PC-3 (cell line): Measurements from ENCODE around the gene SAE1.

Source experiments
- CTCF ChIP-seq: fragments of 300-600 bp; sonication (generic); conservative IDR thresholded peaks from 2 replicates; pipeline ENCODE4 v1.5.1; 2017; ENCODE audit warnings: antibody characterized with exemption, low read depth, mild to moderate bottlenecking, low read length
- EZH2 ChIP-seq: fragments of 300-600 bp; sonication (generic); IDR thresholded peaks from one replicate; pipeline ENCODE4 v1.6.1; 2017; ENCODE audit warnings: antibody characterized with exemption, mild to moderate bottlenecking, low read length; ENCODE audit not compliant: unreplicated experiment

GRCh38 chr19:47232422-47233211, 102.0 kb downstream of the SAE1 start:
- no peak for TF ChIP-seq CTCF
- TF ChIP-seq EZH2: no peak
